SH-SY5Y (cell line): ENCODE results near the gene ACOXL.

ENCODE experiments used
- GATA2 ChIP-seq: IDR thresholded peaks from 2 replicates; pipeline ENCODE4 v1.6.1; 2011; ENCODE audit warnings: mild to moderate bottlenecking, low read depth, low read length
- GATA3 ChIP-seq: IDR thresholded peaks from 2 replicates; pipeline ENCODE4 v1.6.1; 2011; ENCODE audit warnings: low read depth, mild to moderate bottlenecking, low read length, moderate library complexity

The ACOXL gene

GRCh38 chr2:111118981-111119821, 386.8 kb downstream of the ACOXL start:
- TF ChIP-seq GATA3 (no peak), GATA2 (no peak)

DNA sequence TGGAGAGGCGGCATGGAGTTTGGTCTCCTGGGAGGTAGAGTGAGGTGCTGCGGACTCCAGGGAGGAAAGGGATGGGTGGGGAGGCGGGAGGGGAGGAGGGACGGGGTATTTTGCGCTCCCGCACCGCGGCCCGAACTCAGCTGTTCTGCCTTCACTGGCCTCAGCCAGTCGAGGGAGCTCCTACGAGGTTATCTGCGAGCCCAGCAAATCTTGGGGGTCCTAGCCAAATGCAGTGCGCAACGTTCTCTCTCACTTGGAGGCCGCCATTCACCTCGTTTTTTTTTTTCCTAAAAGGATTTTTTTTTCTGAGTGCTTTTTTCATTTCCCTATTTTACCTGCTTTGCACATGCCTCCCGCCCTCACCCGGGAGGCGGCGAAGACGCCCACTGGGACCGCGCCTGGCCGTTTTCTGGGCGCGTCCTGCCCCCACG, 387.5 kb downstream of the ACOXL start:
- TF ChIP-seq GATA3, result no peak
- TF ChIP-seq GATA2, result no peak

- no peak for TF ChIP-seq GATA3
- TF ChIP-seq GATA2, result no peak
These were observed 388.1 kb downstream of the ACOXL start, which contains the start of gene BCL2L11 for GRCh38 chr2:111120253-111121027. BCL2L11 (plus strand) TSS chr2:111120914; CDS start chr2:111123746, 2,832 bp downstream.

GRCh38 chr2:111121028-111121827, 388.9 kb downstream of the ACOXL start:
- no peak; the same call in 1 of the 2 replicates for TF ChIP-seq GATA2

DNA sequence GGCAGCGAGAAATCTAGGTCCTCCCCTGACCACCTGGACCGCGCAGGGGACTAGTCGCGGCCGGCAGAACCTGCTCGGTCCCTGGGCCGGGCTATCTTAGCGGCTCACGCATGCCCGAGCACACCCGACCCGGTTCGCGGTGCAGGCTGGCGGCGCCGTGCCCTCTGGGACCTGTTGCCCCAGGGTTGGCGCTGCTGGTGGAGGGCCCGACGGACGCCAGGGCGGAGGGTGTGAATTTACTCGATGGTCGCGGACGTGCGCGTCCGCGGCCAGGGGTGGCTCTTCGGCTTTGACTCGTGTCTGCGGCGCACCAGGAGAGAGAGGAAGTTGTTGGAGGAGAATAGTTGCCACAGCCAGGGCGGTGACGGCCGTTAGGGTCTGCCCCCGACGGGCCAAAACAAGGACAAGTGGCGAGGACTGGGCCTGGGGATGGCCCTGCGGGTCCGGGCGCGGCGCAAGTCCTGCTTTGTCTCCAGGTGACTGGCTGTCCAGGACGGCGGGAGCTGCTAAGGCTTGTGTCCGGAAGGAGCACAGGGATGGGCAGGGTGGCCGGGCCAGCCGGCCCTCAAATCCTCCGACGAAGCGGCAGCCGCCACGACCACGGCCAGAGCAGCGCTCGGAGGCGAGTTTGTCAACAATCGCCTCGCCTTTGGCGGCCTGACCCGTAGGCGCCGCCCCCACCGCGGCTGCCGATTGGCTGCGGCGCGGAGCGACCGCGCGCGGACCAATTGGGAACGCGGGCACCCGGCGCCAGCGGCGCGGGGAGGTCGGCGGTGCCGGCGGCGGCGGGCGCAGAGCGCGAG, 389.7 kb downstream of the ACOXL start:
- TF ChIP-seq GATA2 (no peak), GATA3 (no peak)

GRCh38 chr2:111122631-111123421, 390.5 kb downstream of the ACOXL start:
- TF ChIP-seq GATA2 (no peak), GATA3 (no peak)

DNA sequence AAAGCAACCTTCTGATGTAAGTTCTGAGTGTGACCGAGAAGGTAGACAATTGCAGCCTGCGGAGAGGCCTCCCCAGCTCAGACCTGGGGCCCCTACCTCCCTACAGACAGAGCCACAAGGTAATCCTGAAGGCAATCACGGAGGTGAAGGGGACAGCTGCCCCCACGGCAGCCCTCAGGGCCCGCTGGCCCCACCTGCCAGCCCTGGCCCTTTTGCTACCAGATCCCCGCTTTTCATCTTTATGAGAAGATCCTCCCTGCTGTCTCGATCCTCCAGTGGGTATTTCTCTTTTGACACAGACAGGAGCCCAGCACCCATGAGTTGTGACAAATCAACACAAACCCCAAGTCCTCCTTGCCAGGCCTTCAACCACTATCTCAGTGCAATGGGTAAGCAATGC, 391.4 kb downstream of the ACOXL start:
- TF ChIP-seq GATA2 (no peak), GATA3 (no peak)

- no peak for TF ChIP-seq GATA2
- no peak for TF ChIP-seq GATA3
These were observed 394.2 kb downstream of the ACOXL start for GRCh38 chr2:111126581-111126980.

DNA sequence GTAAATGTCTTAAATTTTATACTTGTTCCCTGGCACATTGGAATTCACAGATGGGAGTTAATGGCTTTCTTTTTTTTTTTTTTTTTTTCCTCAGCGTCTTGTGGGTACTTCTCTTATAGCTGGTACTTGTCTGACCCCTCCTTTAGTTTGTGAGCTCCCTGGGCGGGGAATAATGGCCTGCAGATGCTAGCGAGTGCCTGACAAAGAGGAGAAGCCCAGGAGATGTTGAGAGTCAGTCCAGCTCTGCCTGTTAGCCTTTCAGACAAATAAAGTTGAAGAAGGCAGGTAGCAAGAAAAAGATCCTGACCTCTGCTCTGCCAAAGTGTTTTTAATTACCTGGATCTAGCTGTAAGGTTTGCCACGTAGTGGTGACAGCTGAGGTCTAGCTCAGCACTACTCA, 395.0 kb downstream of the ACOXL start:
- TF ChIP-seq GATA2 (no peak), GATA3 (no peak)

DNA sequence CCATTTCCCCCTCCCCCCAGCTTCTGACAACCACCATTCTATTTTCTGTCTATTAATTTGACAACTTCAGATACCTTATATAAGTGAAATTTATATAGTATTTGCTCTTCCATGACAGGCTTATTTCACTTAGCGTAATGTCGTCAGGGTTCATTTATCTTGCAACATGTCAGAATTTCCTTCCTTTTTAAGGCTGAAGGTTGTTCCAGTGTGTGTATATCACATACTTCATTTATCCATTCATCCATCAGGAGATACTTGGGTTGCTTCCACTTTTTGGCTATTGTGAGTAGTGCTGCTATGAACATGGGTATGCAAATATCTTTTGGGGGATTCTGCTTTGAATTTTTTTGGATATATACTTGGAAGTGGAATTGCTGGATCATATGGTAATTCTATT, 395.7 kb downstream of the ACOXL start:
- TF ChIP-seq GATA2, result no peak
- TF ChIP-seq GATA3, result no peak

GRCh38 chr2:111133603-111134002, 401.2 kb downstream of the ACOXL start:
- no peak for TF ChIP-seq GATA3
- TF ChIP-seq GATA2, result no peak

- TF ChIP-seq GATA2 (no peak), GATA3 (no peak)
These were observed 401.7 kb downstream of the ACOXL start for GRCh38 chr2:111134055-111134454.
